ENCODE measurements around the gene DCBLD1. TPM values are rescaled to one million over a fixed set of nuclear protein-coding genes. Genes with fewer than 3 reads are reported as not detected.

The DCBLD1 gene
- total RNA-seq, 1 experiment from 2014 or later, result 69.3 TPM

DNA sequence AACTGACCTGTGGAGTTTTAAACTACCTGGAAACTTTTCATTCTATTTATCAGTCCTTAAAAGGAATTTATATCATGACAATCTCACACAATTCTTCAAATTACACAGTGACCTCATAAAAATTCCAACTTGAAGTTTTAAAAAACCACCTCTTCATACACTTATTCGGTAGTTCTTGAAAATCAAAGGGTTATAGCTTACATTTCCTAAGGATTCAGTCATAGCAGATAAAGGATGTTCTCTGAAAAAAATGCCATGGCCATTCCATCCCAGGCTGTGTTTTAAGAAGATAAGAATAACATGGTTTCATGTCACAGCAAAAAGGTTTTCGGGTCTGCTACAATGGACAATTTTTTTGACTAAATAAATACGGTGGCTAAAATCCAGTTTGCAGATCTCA is 78.7 kb downstream of the DCBLD1 start:
- H3K4me1 Mint-ChIP-seq (ENCODE audit: low read depth, unreplicated experiment), result no peaks in the 10 kb centered on the region
- no peak overlapping the region for H3K27ac Mint-ChIP-seq (ENCODE audit: unreplicated experiment)
- no peaks in the 10 kb centered on the region for H3K9me3 ChIP-seq
- no TSS peak for BruUV-seq (replicated peaks)
- DNase-seq, result no peak
- H3K36me3 ChIP-seq (ENCODE audit: control insufficient read depth, insufficient read depth, low read length), result no peaks in the 10 kb centered on the region
- H3K9me3 Mint-ChIP-seq (ENCODE audit: unreplicated experiment), result no peaks in the 10 kb centered on the region
- no peak overlapping the region for H3K4me3 Mint-ChIP-seq (ENCODE audit: unreplicated experiment)
- TF ChIP-seq, protein P1, sequence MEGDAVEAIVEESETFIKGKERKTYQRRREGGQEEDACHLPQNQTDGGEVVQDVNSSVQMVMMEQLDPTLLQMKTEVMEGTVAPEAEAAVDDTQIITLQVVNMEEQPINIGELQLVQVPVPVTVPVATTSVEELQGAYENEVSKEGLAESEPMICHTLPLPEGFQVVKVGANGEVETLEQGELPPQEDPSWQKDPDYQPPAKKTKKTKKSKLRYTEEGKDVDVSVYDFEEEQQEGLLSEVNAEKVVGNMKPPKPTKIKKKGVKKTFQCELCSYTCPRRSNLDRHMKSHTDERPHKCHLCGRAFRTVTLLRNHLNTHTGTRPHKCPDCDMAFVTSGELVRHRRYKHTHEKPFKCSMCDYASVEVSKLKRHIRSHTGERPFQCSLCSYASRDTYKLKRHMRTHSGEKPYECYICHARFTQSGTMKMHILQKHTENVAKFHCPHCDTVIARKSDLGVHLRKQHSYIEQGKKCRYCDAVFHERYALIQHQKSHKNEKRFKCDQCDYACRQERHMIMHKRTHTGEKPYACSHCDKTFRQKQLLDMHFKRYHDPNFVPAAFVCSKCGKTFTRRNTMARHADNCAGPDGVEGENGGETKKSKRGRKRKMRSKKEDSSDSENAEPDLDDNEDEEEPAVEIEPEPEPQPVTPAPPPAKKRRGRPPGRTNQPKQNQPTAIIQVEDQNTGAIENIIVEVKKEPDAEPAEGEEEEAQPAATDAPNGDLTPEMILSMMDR (IDR thresholded peaks at IDR 0.05; ENCODE audit: insufficient read depth in 1 of 2, low read depth in 1 of 2, low read length in 1 of 2, severe bottlenecking in 1 of 2, unreplicated experiment in 1 of 2), result no peak
- no peaks in the 10 kb centered on the region for H3K27me3 ChIP-seq (replicated peaks; ENCODE audit: control insufficient read depth, insufficient read depth, low read length)
- H3K27me3 Mint-ChIP-seq (ENCODE audit: insufficient read depth, unreplicated experiment), result no peaks in the 10 kb centered on the region
- POLR2A ChIA-PET, result no interaction called here
- H3K4me1 ChIP-seq, result peaks cover 8% of the 10 kb centered on the region; the same call in 1 of the 2 replicates
- intact Hi-C loops (cut with micrococcal nuclease; ENCODE audit: unreplicated experiment), result no loop called here
- no peak overlapping the region for H3K4me3 ChIP-seq (ENCODE audit: low read depth, low read length)
- CTCF ChIA-PET, result no interaction called here
- H3K36me3 Mint-ChIP-seq (ENCODE audit: insufficient read depth, unreplicated experiment), result peaks cover 39% of the 10 kb centered on the region

DNA sequence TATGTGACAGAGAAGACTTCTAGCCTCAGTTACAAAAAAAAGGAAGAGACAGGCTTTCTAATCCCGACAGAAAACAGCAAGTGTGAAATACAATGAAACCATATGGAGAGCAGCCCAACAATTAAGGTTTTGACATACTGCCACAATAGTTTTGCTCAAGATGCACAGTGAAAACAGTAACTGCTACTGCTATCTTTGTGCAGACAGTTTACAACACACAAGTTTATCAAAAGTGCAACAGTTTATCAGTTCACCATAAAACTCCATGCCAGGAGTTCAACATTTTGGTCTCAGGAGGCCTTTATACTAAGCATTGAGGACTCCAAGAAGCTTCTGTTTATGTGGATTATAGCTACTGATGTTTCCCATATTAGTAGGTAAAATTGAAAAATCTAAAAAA is 82.2 kb downstream of the DCBLD1 start:
- Mint-ChIP-seq H3K27ac (ENCODE audit: unreplicated experiment) (no peak overlapping the region), H3K27me3 (ENCODE audit: insufficient read depth, unreplicated experiment) (no peaks in the 10 kb centered on the region), H3K4me3 (ENCODE audit: unreplicated experiment) (no peak overlapping the region), H3K36me3 (ENCODE audit: insufficient read depth, unreplicated experiment) (peaks cover 38% of the 10 kb centered on the region), H3K4me1 (ENCODE audit: low read depth, unreplicated experiment) (no peaks in the 10 kb centered on the region), H3K9me3 (ENCODE audit: unreplicated experiment) (no peaks in the 10 kb centered on the region)
- no peak for DNase-seq
- TF ChIP-seq, protein P1 (IDR thresholded peaks at IDR 0.05; ENCODE audit: insufficient read depth in 1 of 2, low read depth in 1 of 2, low read length in 1 of 2, severe bottlenecking in 1 of 2, unreplicated experiment in 1 of 2), result no peak
- intact Hi-C loops (cut with micrococcal nuclease; ENCODE audit: unreplicated experiment), result no loop called here
- ChIA-PET CTCF (no interaction called here), POLR2A (no interaction called here)
- H3K9me3 ChIP-seq, result no peaks in the 10 kb centered on the region
- no peak overlapping the region for H3K4me3 ChIP-seq (ENCODE audit: low read depth, low read length)
- no peaks in the 10 kb centered on the region for H3K27me3 ChIP-seq (replicated peaks; ENCODE audit: control insufficient read depth, insufficient read depth, low read length)
- no TSS peak for BruUV-seq (replicated peaks)
- H3K4me1 ChIP-seq, result peaks cover 8% of the 10 kb centered on the region; the same call in 1 of the 2 replicates
- H3K36me3 ChIP-seq (ENCODE audit: control insufficient read depth, insufficient read depth, low read length), result no peaks in the 10 kb centered on the region

DNA sequence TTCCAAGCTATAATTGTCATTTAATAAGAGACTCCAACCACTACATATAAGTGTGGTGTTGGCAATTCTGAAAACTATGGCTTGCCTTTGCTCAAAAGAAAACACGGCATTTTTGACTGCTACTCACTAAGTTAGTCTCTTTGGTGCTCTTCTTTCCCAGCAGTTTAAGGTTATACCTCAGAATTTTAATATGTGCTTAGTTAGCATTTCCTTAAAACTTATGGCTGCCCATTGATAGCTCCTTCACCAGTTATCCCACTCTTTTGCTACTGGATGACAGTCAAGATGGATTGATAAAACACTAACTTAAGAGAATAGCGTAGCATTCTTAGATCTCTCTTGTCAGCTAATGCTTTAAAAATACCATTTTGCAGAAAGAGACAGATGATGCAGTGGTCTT is 85.8 kb downstream of the DCBLD1 start:
- intact Hi-C loops (cut with micrococcal nuclease; ENCODE audit: unreplicated experiment), result no loop called here
- no peaks in the 10 kb centered on the region for H3K9me3 Mint-ChIP-seq (ENCODE audit: unreplicated experiment)
- no peaks in the 10 kb centered on the region for H3K9me3 ChIP-seq
- TF ChIP-seq, protein P1 (IDR thresholded peaks at IDR 0.05; ENCODE audit: insufficient read depth in 1 of 2, low read depth in 1 of 2, low read length in 1 of 2, severe bottlenecking in 1 of 2, unreplicated experiment in 1 of 2), result no peak
- no TSS peak for BruUV-seq (replicated peaks)
- no peaks in the 10 kb centered on the region for H3K4me1 Mint-ChIP-seq (ENCODE audit: low read depth, unreplicated experiment)
- H3K4me1 ChIP-seq, result no peaks in the 10 kb centered on the region
- H3K4me3 ChIP-seq (ENCODE audit: low read depth, low read length), result no peak overlapping the region
- no peaks in the 10 kb centered on the region for H3K27me3 Mint-ChIP-seq (ENCODE audit: insufficient read depth, unreplicated experiment)
- CTCF ChIA-PET, result no interaction called here
- peaks cover 33% of the 10 kb centered on the region for H3K36me3 Mint-ChIP-seq (ENCODE audit: insufficient read depth, unreplicated experiment)
- H3K4me3 Mint-ChIP-seq (ENCODE audit: unreplicated experiment), result no peak overlapping the region
- no peaks in the 10 kb centered on the region for H3K36me3 ChIP-seq (ENCODE audit: control insufficient read depth, insufficient read depth, low read length)
- no peaks in the 10 kb centered on the region for H3K27me3 ChIP-seq (replicated peaks; ENCODE audit: control insufficient read depth, insufficient read depth, low read length)
- DNase-seq, result no peak
- POLR2A ChIA-PET, result no interaction called here
- no peak overlapping the region for H3K27ac Mint-ChIP-seq (ENCODE audit: unreplicated experiment)

Measured in Caco-2 (cell line).